H9 (cell line): Measurements from ENCODE around the gene TTC33. TPM values are rescaled to one million over a fixed set of nuclear protein-coding genes. Genes with fewer than 3 reads are reported as not detected.

Source experiments
- DNase-seq: peaks from one replicate; pipeline ENCODE4 v3.0.0-alpha.2; 2017
- H2AFZ ChIP-seq: one replicate; pipeline ENCODE4 v1.6.1; 2013; ENCODE audit warnings: mild to moderate bottlenecking, low read length, control low read depth, moderate library complexity
- H2AK5ac ChIP-seq: 2 replicates; pipeline ENCODE4 v1.6.1; 2013; ENCODE audit warnings: low read length, control low read depth, mixed read lengths; ENCODE audit not compliant: insufficient read length
- H2BK120ac ChIP-seq: one replicate; pipeline ENCODE4 v1.6.1; 2013; ENCODE audit warnings: low read depth, mild to moderate bottlenecking, low read length, control low read depth, inconsistent platforms; ENCODE audit not compliant: poor library complexity, severe bottlenecking
- H2BK12ac ChIP-seq: 2 replicates; pipeline ENCODE4 v1.6.1; 2013; ENCODE audit warnings: low read length, control low read depth, mixed read lengths, low read depth; ENCODE audit not compliant: insufficient read length
- H2BK15ac ChIP-seq: 2 replicates; pipeline ENCODE4 v1.6.1; 2013; ENCODE audit warnings: low read depth, low read length, control low read depth
- H2BK20ac ChIP-seq: one replicate; pipeline ENCODE4 v1.6.1; 2013; ENCODE audit warnings: low read depth, mild to moderate bottlenecking, low read length, control low read depth, inconsistent platforms; ENCODE audit not compliant: poor library complexity, severe bottlenecking
- H2BK5ac ChIP-seq: 2 replicates; pipeline ENCODE4 v1.6.1; 2013; ENCODE audit warnings: low read length, control low read depth, mixed read lengths; ENCODE audit not compliant: insufficient read length
- H3K14ac ChIP-seq: 2 replicates; pipeline ENCODE4 v1.6.1; 2013; ENCODE audit warnings: low read length, control low read depth; ENCODE audit not compliant: insufficient read depth
- H3K18ac ChIP-seq: 2 replicates; pipeline ENCODE4 v1.6.1; 2013; ENCODE audit warnings: low read depth, mild to moderate bottlenecking, mixed read lengths, low read length, control low read depth; ENCODE audit not compliant: insufficient read length
- H3K23ac ChIP-seq: 2 replicates; pipeline ENCODE4 v1.6.1; 2013; ENCODE audit warnings: low read length, control low read depth, mixed read lengths, low read depth; ENCODE audit not compliant: insufficient read length
- H3K23me2 ChIP-seq: 2 replicates; pipeline ENCODE4 v1.6.1; 2013; ENCODE audit warnings: low read depth, mild to moderate bottlenecking, mixed read lengths, low read length, control low read depth; ENCODE audit not compliant: insufficient read length, poor library complexity, severe bottlenecking
- H3K27ac ChIP-seq: 2 replicates; pipeline ENCODE4 v1.5.1; 2013; ENCODE audit warnings: low read length, control low read depth, mixed read lengths, low read depth; ENCODE audit not compliant: insufficient read length
- H3K27me3 ChIP-seq: 2 replicates; pipeline ENCODE4 v1.6.1; 2013; ENCODE audit warnings: low read length, control low read depth, inconsistent platforms; ENCODE audit not compliant: insufficient read depth
- H3K4ac ChIP-seq: 2 replicates; pipeline ENCODE4 v1.6.1; 2013; ENCODE audit warnings: low read depth, mild to moderate bottlenecking, control low read depth, inconsistent platforms, low read length, moderate library complexity
- H3K4me1 ChIP-seq: 2 replicates; pipeline ENCODE4 v1.6.1; 2013; ENCODE audit warnings: low read length, control low read depth, inconsistent platforms; ENCODE audit not compliant: insufficient read depth
- H3K4me2 ChIP-seq: 2 replicates; pipeline ENCODE4 v1.6.1; 2013; ENCODE audit warnings: low read length, control low read depth, mixed read lengths; ENCODE audit not compliant: insufficient read length, insufficient read depth
- H3K56ac ChIP-seq: 2 replicates; pipeline ENCODE4 v1.6.1; 2013; ENCODE audit warnings: low read depth, mild to moderate bottlenecking, mixed read lengths, low read length, control low read depth; ENCODE audit not compliant: insufficient read length
- H3K79me1 ChIP-seq: 2 replicates; pipeline ENCODE4 v1.6.1; 2013; ENCODE audit warnings: low read depth, mild to moderate bottlenecking, moderate library complexity, low read length, control low read depth, inconsistent platforms; ENCODE audit not compliant: insufficient read depth, poor library complexity, severe bottlenecking
- H3K79me2 ChIP-seq: 2 replicates; pipeline ENCODE4 v1.6.1; 2013; ENCODE audit warnings: low read length, control low read depth, inconsistent platforms; ENCODE audit not compliant: insufficient read depth
- H3K9ac ChIP-seq: 2 replicates; pipeline ENCODE4 v1.6.1; 2013; ENCODE audit warnings: low read length, control low read depth, mixed read lengths; ENCODE audit not compliant: insufficient read length; ENCODE audit errors: extremely low read depth
- H3K9me3 ChIP-seq: one replicate; pipeline ENCODE4 v1.6.1; 2013; ENCODE audit warnings: low read depth, low read length, inconsistent platforms; ENCODE audit not compliant: control insufficient read depth
- H3T11ph ChIP-seq: one replicate; pipeline ENCODE4 v1.6.1; 2013; ENCODE audit warnings: mild to moderate bottlenecking, low read length, control low read depth, inconsistent platforms
- H4K20me1 ChIP-seq: one replicate; pipeline ENCODE4 v1.6.1; 2013; ENCODE audit not compliant: control insufficient read depth, insufficient read length, insufficient read depth
- H4K5ac ChIP-seq: 2 replicates; pipeline ENCODE4 v1.6.1; 2013; ENCODE audit warnings: low read depth, mild to moderate bottlenecking, mixed read lengths, low read length, control low read depth; ENCODE audit not compliant: insufficient read length
- H4K8ac ChIP-seq: replicated peaks from 2 replicates; pipeline ENCODE4 v1.6.1; 2013; ENCODE audit warnings: low read length, control low read depth, mixed read lengths, low read depth; ENCODE audit not compliant: insufficient read length
- H4K91ac ChIP-seq: 2 replicates; pipeline ENCODE4 v1.6.1; 2013; ENCODE audit warnings: low read depth, mild to moderate bottlenecking, moderate library complexity, mixed read lengths, low read length, control low read depth; ENCODE audit not compliant: insufficient read length
- H3K27ac Mint-ChIP-seq, 3 experiments: 2 replicates in 2 of 3; 3 replicates in 1 of 3; pipeline ENCODE4 v1.8.0; 2020 to 2021; ENCODE audit warnings: mixed read lengths in 3 of 3, mild to moderate bottlenecking in 1 of 3, moderate library complexity in 1 of 3
- H3K27me3 Mint-ChIP-seq: 2 replicates; pipeline ENCODE4 v1.8.0; 2021; ENCODE audit warnings: low read depth, mild to moderate bottlenecking, moderate library complexity, mixed read lengths
- H3K36me3 Mint-ChIP-seq, 3 experiments: 2 replicates in 2 of 3; 3 replicates in 1 of 3; pipeline ENCODE4 v1.8.0; 2020 to 2021; ENCODE audit warnings: low read depth in 3 of 3, mixed read lengths in 3 of 3; ENCODE audit not compliant: insufficient read depth in 1 of 3
- H3K4me1 Mint-ChIP-seq, 2 experiments: 2 replicates each; pipeline ENCODE4 v1.8.0; 2020; ENCODE audit warnings: mixed read lengths in 2 of 2
- H3K4me3 Mint-ChIP-seq, 2 experiments: 2 replicates in 1 of 2; 3 replicates in 1 of 2; pipeline ENCODE4 v1.8.0; 2020 to 2021; ENCODE audit warnings: mild to moderate bottlenecking in 2 of 2, mixed read lengths in 2 of 2, moderate library complexity in 1 of 2
- H3K9me3 Mint-ChIP-seq, 2 experiments: 2 replicates in 1 of 2; 3 replicates in 1 of 2; pipeline ENCODE4 v1.8.0; 2020; ENCODE audit warnings: mild to moderate bottlenecking in 2 of 2, mixed read lengths in 2 of 2, moderate library complexity in 1 of 2
- CTCF ChIP-seq: fragments of 200-600 bp; sonication (generic); conservative IDR thresholded peaks from 3 replicates; pipeline ENCODE4 v1.8.0; 2021; ENCODE audit warnings: antibody characterized with exemption, mild to moderate bottlenecking
- WGBS: extraction: QIAGEN DNeasy Blood & Tissue Kit; methylation state at CpG from one replicate; pipeline ENCODE4 v1.1.7; 2013; ENCODE audit warnings: missing lambda C conversion rate, low lambda C conversion rate, mixed read lengths; ENCODE audit not compliant: insufficient read length; ENCODE audit errors: extremely low coverage; 5-methylcytosine and 5-hydroxymethylcytosine counted together
- total RNA-seq: library from RNA; stranded (reverse); gene quantifications from 2 replicates; pipeline ENCODE4 v1.2.1, GENCODE V29; 2021

TTC33 gene
- total RNA-seq, 1 experiment from 2014 or later = 7.3 TPM

- H4K5ac ChIP-seq = no peak overlapping the region
- no peaks in the 10 kb centered on the region for H3K27me3 ChIP-seq
- H3K4me1 ChIP-seq = no peaks in the 10 kb centered on the region
- peaks cover 14 to 15% of the 10 kb centered on the region in 2 experiments for H3K4me1 Mint-ChIP-seq
- no peak overlapping the region for H3T11ph ChIP-seq
- no peak overlapping the region for H4K91ac ChIP-seq
- H3K4ac ChIP-seq = no peak overlapping the region
- H2BK5ac ChIP-seq = no peak overlapping the region
- H2AK5ac ChIP-seq = no peak overlapping the region
- no CpG with 5 or more reads among the region's 3 CpGs for WGBS
- no peak overlapping the region for H3K9ac ChIP-seq
- H3K27me3 Mint-ChIP-seq = no peaks in the 10 kb centered on the region
- H3K9me3 ChIP-seq = no peaks in the 10 kb centered on the region
- no peak overlapping the region for H3K56ac ChIP-seq
- H3K27ac Mint-ChIP-seq = no peak overlapping the region
- H4K20me1 ChIP-seq = no peaks in the 10 kb centered on the region
- no peak for TF ChIP-seq CTCF
- H3K79me1 ChIP-seq = no peaks in the 10 kb centered on the region
- H2BK15ac ChIP-seq = no peak overlapping the region
- H3K4me2 ChIP-seq = no peak overlapping the region
- no peaks in the 10 kb centered on the region for H3K79me2 ChIP-seq
- H3K23me2 ChIP-seq = no peaks in the 10 kb centered on the region
- H3K18ac ChIP-seq = no peak overlapping the region
- peaks cover 6 to 13% of the 10 kb centered on the region in 2 experiments; a peak in 4 of 5 replicates for H3K9me3 Mint-ChIP-seq
- H4K8ac ChIP-seq = no peak overlapping the region
- H3K27ac ChIP-seq = no peak overlapping the region
- no peak overlapping the region for H2AFZ ChIP-seq
- H3K36me3 Mint-ChIP-seq = peaks cover 0 to 13% (median 0%) of the 10 kb centered on the region in 3 experiments; a peak in 4 of 7 replicates
- no peak overlapping the region for H2BK120ac ChIP-seq
- no peak for DNase-seq
- no peak overlapping the region for H2BK12ac ChIP-seq
- no peak overlapping the region for H3K14ac ChIP-seq
- no peak overlapping the region for H3K23ac ChIP-seq
- H2BK20ac ChIP-seq = no peak overlapping the region
- no peak overlapping the region for H3K4me3 Mint-ChIP-seq
Measured at GRCh38 chr5:40521108-40521785, 234.5 kb downstream of the TTC33 start.
